ENCODE results near the gene DPH2. TPM values are rescaled to one million over a fixed set of nuclear protein-coding genes. Genes with fewer than 3 reads are reported as not detected.

Gene DPH2
- total RNA-seq (2014; rRNA removed; shearing (Covaris generic)), result 28.1 and 33.9 TPM in 2 replicates

DNA sequence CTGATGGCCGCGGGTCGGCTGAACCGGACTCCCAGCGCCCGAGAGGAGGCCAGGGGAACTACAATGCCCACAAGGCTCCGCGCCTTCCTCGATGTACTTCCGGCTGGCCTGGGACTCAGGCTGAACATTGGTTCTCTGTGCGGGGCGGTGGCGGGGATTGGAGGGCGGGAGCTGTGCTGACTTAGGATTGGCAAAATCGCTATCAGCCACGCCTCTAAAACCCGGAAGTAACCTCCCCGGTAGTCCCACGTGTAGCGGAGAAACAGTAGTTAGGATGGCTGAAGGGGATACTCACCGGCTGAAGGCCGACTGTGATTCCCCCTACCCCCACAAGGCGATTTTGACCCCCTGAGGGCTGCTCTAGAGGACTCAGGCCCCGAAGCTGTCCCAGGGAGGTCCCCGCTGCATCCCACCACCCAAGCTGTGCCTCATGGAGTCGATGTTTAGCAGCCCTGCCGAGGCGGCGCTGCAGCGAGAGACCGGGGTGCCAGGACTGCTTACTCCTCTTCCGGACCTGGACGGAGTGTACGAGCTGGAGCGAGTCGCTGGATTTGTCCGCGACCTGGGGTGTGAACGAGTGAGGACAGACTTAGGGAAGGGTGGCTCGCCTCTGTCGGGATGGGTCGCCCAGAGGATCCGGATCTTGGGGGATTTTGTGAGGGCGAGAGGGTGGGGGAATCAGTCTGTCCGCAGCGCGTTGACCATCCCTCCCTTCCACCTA is at the start of gene DPH2:
DPH2 (plus strand) TSS at position 265 of the 721 bp plus-strand sequence; CDS start at position 431, 166 bp downstream.
- DNase-seq (ENCODE audit: low read depth), result peak; percentile 98

DNA sequence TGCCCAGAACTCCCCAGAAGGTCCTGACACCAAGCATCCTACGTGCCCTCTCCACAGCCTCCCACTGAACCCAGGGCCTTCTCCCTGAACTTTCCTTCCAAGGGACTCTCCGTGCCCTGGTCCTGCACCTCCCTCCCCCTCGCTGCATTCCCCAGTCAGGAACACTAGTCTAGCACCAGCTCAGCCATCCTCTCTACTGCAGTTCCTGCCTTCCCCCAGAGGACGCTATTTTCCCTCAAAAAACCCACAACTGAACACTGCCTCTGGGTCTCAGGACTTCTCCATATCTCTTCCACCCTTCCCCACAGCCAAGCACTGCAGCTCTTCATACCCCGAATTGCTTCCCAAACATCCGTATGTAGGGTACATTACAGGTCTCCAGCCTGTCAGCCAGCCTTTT is 48.8 kb upstream of the DPH2 start:
- no peak for DNase-seq (ENCODE audit: low read depth)

GRCh38 chr1:43924516-43924915 is 45.3 kb upstream of the DPH2 start:
- peak; percentile 46 for DNase-seq (ENCODE audit: low read depth)

GRCh38 chr1:43925846-43926245 is 44.0 kb upstream of the DPH2 start:
- DNase-seq (ENCODE audit: low read depth), result no peak

- no peak for DNase-seq (ENCODE audit: low read depth)
Measured at GRCh38 chr1:43930168-43930948, 39.5 kb upstream of the DPH2 start.

- DNase-seq (ENCODE audit: low read depth), result no peak
Measured at GRCh38 chr1:43930949-43931275, 38.9 kb upstream of the DPH2 start.

- no peak for DNase-seq (ENCODE audit: low read depth)
Measured at GRCh38 chr1:43931711-43932660, 37.8 kb upstream of the DPH2 start.

- peak; percentile 87 for DNase-seq (ENCODE audit: low read depth)
Measured at GRCh38 chr1:43932786-43933385, 36.9 kb upstream of the DPH2 start.

GRCh38 chr1:43933386-43934100 is 36.3 kb upstream of the DPH2 start, which contains the start of gene ARTN:
TSS of gene ARTN (plus strand) at chr1:43933801. CDS start at chr1:43935657, 1,856 bp downstream.
- DNase-seq (ENCODE audit: low read depth), result peak; percentile 66

DNA sequence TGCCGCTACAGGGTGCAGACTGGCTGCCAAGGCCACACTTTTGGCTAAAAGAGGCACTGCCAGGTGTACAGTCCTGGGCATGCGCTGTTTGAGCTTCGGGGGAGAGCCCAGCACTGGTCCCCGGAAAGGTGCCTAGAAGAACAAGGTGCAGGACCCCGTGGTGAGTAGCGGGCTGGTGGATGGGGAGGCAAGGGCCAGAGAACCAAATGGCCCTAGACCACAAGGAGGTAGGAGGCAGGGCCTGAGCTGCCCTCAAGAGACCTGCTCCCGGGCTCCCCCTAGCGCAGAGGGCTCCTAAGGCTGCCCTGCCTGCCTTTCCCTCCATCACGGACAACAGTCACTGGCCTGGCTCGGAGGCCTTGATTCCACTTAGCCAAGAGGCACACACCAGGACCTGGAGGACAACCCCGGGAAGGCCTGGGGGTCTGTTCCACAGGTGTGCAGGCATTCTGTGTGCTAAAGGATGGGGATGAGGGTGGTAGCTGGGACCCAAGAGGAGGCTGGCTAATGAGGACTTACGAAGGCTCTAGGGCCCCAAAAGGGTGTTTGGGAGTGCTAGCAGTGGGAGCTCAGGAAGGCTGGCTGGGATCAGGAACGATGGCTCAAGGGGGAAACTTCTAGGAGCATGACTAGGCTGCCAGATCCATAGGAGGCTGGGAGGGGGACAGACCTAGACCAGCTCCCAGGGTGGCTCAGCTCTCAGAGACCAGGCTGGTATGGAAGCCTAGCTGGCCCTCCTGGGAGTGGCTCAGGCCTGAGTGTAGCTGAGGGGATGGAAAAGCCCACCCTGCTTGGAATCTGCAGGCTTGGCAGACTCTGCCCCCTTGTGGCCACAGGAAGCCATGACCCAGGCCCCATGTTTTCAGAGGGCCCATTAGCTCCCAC is 35.5 kb upstream of the DPH2 start:
- peak; percentile 67 for DNase-seq (ENCODE audit: low read depth)

DNA sequence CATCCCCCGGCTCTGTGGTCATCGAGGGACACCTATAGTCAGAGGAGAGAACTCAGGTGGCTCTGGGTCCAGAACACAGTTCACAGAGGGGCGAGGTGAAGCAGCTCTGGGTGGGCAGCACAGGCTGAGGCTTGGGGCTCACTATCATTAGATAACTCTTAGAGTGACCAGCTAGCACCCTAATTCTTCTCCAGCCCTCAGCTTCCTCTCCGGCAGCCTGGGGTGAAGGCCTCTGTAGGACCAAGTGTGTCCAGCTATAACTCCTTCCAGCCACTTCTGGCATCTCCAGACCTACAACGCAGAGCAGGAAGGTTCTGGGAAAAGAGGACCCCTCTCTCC is 34.9 kb upstream of the DPH2 start:
- DNase-seq (ENCODE audit: low read depth), result no peak

GRCh38 chr1:43935711-43936427 is 33.9 kb upstream of the DPH2 start:
- no peak for DNase-seq (ENCODE audit: low read depth)

DNA sequence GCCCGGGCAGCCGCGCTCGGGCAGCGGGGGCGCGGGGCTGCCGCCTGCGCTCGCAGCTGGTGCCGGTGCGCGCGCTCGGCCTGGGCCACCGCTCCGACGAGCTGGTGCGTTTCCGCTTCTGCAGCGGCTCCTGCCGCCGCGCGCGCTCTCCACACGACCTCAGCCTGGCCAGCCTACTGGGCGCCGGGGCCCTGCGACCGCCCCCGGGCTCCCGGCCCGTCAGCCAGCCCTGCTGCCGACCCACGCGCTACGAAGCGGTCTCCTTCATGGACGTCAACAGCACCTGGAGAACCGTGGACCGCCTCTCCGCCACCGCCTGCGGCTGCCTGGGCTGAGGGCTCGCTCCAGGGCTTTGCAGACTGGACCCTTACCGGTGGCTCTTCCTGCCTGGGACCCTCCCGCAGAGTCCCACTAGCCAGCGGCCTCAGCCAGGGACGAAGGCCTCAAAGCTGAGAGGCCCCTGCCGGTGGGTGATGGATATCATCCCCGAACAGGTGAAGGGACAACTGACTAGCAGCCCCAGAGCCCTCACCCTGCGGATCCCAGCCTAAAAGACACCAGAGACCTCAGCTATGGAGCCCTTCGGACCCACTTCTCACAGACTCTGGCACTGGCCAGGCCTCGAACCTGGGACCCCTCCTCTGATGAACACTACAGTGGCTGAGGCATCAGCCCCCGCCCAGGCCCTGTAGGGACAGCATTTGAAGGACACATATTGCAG is 33.2 kb upstream of the DPH2 start:
- DNase-seq (ENCODE audit: low read depth), result no peak

DNA sequence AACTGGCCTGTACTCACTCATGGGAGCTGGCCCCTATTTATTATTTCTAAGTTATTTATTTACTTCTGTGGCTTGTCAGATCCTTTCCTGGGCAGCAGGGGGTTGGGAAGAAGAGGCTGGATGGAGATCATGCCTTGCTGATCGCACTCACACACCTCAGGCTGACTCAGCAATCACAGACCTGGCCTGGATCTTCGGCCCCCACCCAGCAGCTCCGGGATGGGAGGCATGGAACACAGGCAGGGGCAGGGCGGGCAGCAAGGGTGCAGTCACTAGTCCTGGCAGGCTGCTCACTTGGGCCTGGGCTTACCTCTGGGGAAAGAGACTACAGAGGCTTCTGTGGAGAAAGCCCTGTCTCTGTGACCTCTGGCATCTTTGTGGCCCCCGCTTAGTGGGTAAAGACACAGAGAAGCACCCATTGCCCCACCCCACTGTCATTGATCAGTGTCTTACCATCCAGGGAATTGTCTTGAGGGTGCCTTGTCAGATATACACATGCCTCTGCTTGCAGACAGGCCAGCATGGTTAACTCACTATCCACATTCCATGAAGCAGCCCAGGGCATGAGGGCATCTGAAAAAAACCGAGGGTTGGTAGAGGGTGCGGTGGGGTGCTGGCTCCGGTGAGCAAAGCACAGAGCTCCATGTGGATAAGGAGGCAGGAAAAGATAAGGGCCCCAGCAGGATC is 32.5 kb upstream of the DPH2 start:
- no peak for DNase-seq (ENCODE audit: low read depth)

- no peak for DNase-seq (ENCODE audit: low read depth)
Measured at GRCh38 chr1:43938383-43938782, 31.4 kb upstream of the DPH2 start.

DNA sequence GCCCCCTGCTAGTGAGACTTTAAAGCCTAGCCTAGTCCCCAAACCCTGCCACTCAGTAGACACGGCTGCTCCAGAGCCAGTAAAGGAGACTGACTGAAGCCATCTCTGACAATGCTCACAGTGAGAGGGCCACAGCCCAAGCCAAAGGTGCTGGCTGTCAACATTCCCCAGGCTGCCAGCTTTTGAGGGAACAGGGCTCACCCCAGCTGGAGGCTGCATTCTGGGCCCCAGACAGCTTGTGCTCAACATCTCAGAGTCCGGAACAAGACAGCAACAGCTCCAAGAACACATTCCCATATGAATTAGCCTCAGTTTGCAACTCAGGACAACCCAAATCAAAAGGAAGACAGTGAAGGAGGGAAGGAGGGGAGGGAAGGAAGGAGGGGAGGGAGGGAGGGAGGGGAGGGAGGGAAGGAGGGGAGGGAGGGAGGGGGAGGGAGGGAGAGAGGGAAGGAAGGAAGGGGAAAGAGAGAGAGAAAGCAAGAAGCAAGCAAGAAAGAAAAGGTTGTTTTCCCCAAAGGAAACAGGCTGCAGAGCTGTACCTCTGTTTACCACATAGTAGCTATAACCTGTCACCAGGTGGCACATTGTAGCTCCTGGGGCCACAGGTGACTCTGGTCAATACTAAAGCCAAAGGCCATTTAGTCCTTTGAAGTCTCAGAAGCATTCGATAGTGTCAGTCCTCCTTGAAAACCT is 30.8 kb upstream of the DPH2 start:
- no peak for DNase-seq (ENCODE audit: low read depth)

GRCh38 chr1:43942411-43942810 is 27.4 kb upstream of the DPH2 start:
- no peak for DNase-seq (ENCODE audit: low read depth)
